Skeletal muscle tissue (tissue), 4 donors: Measurements from ENCODE around the gene CATSPER1. TPM values are rescaled to one million over a fixed set of nuclear protein-coding genes. Genes with fewer than 3 reads are reported as not detected.
"Not testable (repeated sequence)": the region's sequence is repeated elsewhere in the genome, so short reads cannot be mapped to it uniquely, and the experiment has no call there.

ENCODE experiments used
- H3K27ac ChIP-seq: one replicate; pipeline ENCODE4 v1.7.0; 2013; ENCODE audit warnings: mild to moderate bottlenecking, low read depth, low read length, inconsistent platforms
- H3K27me3 ChIP-seq, 3 donors: one replicate each; pipeline ENCODE4 v1.7.0; 2013; ENCODE audit warnings: low read length in 3 of 3; ENCODE audit not compliant: control insufficient read depth in 3 of 3, insufficient read depth in 3 of 3
- H3K36me3 ChIP-seq, 3 donors: one replicate each; pipeline ENCODE4 v1.7.0; 2013; ENCODE audit warnings: low read length in 3 of 3; ENCODE audit not compliant: control insufficient read depth in 3 of 3, insufficient read depth in 3 of 3
- H3K4me1 ChIP-seq, 3 donors: one replicate each; pipeline ENCODE4 v1.7.0; 2013; ENCODE audit warnings: low read length in 3 of 3, mild to moderate bottlenecking in 3 of 3; ENCODE audit not compliant: control insufficient read depth in 3 of 3, insufficient read depth in 3 of 3
- H3K4me3 ChIP-seq, 3 donors: one replicate each; pipeline ENCODE4 v1.7.0; 2013; ENCODE audit warnings: low read length in 3 of 3
- H3K9ac ChIP-seq, 3 donors: one replicate each; pipeline ENCODE4 v1.7.0; 2013; ENCODE audit warnings: low read length in 3 of 3, mild to moderate bottlenecking in 3 of 3, moderate library complexity in 2 of 3, low read depth in 1 of 3
- H3K9me3 ChIP-seq, 3 donors: one replicate each; pipeline ENCODE4 v1.7.0; 2013; ENCODE audit warnings: low read length in 3 of 3; ENCODE audit not compliant: control insufficient read depth in 3 of 3
- total RNA-seq: library from RNA; depleted of rRNA; stranded (reverse); fragments of >200 nt; gene quantifications from one replicate; pipeline ENCODE4 v1.2.3, GENCODE V29; 2014
- donor health status: Osteomylitis.

Gene CATSPER1
- total RNA-seq, 1 donor from 2014 or later, result not detected

DNA sequence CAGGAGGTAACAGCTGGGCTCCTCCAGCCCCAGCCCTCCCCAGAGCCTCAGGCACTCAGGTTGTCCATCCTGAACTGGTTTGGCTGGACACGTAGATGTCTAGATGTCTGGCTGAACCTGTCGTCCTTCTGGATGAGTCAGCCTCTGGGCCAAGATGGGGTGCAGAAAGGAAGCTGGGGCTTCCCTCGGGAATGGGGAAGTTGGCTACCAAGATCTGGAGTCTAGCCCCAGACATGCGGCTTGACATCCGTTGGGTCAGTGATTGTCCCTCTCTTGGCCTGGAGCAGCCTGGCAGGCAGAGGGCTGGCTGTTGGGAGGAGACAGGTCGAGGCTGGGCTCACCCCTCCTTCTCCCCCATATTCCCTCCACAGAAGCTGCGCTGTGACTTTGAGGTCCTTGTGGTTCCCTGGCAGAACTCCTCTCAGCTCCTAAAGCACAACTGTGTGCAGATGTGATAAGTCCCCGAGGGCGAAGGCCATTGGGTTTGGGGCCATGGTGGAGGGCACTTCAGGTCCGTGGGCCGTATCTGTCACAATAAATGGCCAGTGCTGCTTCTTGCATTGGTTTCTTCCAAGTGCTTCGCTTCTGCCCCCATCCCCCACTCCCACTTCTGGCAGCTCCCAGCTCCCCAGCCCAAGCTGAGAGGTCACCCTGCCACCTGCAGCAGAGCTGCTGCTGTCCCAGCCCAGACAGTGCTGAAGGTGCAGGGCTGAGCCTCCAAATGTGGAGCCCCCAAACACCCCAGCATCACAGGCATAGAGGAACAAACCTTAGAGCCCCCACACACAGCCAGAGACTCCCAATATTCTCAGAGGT is 13.1 kb downstream of the CATSPER1 start:
- no peaks in the 10 kb centered on the region for H3K36me3 ChIP-seq
- no peak overlapping the region for H3K4me3 ChIP-seq
- no peak overlapping the region for H3K27ac ChIP-seq
- peaks cover 18 to 27% (median 26%) of the 10 kb centered on the region in 3 donors for H3K27me3 ChIP-seq
- peaks cover 14 to 27% (median 19%) of the 10 kb centered on the region in 3 donors for H3K4me1 ChIP-seq
- H3K9ac ChIP-seq, result no peak overlapping the region
- no peaks in the 10 kb centered on the region for H3K9me3 ChIP-seq

DNA sequence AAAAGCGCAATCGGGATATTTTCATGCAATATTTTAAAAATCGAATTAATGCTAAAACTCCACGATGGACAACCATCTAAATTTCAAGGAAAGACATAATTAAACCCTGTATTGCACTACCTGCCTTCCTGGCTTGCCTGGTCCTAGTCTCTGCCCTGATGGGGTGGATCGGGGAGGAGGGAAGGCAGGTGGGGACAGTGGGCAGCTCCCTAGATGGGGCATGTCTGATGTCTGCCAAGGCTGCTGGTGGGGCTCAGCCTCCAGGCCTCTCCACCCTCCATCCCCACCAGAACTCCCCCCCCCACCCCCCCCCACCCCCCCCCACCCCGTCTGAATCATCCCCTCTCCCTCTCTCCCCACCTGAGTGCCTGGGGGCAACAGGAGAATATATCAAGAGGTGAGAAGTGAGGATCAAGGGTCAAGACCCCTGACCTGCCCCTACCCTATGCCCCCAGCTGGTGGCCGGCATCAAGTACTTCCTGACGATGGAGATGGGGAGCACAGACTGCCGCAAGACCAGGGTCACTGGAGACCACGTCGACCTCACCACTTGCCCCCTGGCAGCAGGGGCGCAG is 13.8 kb downstream of the CATSPER1 start:
- H3K4me1 ChIP-seq, result peaks cover 14 to 32% (median 25%) of the 10 kb centered on the region in 3 donors
- H3K36me3 ChIP-seq, result no peaks in the 10 kb centered on the region
- H3K27me3 ChIP-seq, result peaks cover 18 to 27% (median 26%) of the 10 kb centered on the region in 3 donors
- H3K9ac ChIP-seq, result no peak overlapping the region
- H3K4me3 ChIP-seq, result no peak overlapping the region
- no peak overlapping the region for H3K27ac ChIP-seq
- H3K9me3 ChIP-seq, result no peaks in the 10 kb centered on the region

DNA sequence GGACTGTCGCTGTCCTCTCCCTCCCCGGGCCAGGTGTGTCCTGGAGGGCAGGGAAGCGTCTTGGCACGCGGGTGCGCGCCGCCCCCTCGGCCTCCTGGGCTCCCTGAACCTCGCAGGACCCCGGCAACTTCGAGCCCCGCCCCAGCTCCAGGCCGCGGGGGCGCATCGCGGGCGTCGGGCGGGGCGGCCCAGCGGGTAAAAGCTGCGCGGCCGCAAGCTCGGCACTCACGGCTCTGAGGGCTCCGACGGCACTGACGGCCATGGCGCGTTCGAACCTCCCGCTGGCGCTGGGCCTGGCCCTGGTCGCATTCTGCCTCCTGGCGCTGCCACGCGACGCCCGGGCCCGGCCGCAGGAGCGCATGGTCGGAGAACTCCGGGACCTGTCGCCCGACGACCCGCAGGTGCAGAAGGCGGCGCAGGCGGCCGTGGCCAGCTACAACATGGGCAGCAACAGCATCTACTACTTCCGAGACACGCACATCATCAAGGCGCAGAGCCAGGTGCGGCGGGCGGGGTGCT is 14.4 kb downstream of the CATSPER1 start, which contains the start of gene CST6:
Gene CST6, plus strand, starts transcription at position 224 of the 519 bp plus-strand sequence. Its CDS starts 37 bp downstream, at position 261.
- Histone ChIP-seq H3K36me3 (no peaks in the 10 kb centered on the region), H3K9ac (peak within 1 kb of the TSS in 1 of 3 donors; percentile 33), H3K27ac (no peak within 1 kb of the TSS), H3K27me3 (peaks cover 18 to 27% (median 26%) of the 10 kb centered on the region in 3 donors), H3K4me3 (peak within 1 kb of the TSS in 1 of 3 donors; percentile 22), H3K4me1 (peaks cover 18 to 38% (median 31%) of the 10 kb centered on the region in 3 donors), H3K9me3 (no peaks in the 10 kb centered on the region)

DNA sequence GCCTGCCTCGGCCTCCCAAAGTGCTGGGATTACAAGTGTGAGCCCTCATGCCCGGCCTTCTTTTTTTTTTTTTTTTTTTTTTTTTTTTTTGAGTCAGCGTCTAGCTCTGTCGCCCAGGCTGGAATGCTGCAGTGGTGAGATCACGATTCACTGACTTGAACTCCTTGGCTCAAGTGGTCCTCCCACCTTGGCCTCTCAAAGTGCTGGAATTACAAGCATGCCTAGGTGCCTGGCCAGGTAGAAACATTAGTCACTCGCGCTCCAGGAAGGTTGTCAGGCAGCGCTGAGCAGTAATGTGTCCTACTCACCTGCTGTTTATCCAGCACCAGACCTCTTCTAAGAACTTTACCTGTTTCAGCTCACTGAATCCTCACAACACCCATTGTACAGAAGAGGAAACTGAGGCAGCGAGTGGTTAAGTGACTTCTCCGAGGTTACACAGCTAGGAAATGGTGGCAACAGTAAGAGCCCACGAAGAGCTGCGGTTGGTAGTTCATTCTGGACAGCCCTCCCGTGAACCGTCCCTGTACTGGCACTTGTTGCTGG is 15.0 kb downstream of the CATSPER1 start:
- no peak overlapping the region for H3K27ac ChIP-seq
- peaks cover 0 to 4% (median 0%) of the 10 kb centered on the region in 3 donors for H3K36me3 ChIP-seq
- H3K4me1 ChIP-seq, result peaks cover 18 to 40% (median 34%) of the 10 kb centered on the region in 3 donors
- no peaks in the 10 kb centered on the region for H3K9me3 ChIP-seq
- peak overlapping the region in 1 of 3 donors; percentile 33 for H3K9ac ChIP-seq
- peaks cover 18 to 27% (median 26%) of the 10 kb centered on the region in 3 donors for H3K27me3 ChIP-seq
- no peak overlapping the region for H3K4me3 ChIP-seq

DNA sequence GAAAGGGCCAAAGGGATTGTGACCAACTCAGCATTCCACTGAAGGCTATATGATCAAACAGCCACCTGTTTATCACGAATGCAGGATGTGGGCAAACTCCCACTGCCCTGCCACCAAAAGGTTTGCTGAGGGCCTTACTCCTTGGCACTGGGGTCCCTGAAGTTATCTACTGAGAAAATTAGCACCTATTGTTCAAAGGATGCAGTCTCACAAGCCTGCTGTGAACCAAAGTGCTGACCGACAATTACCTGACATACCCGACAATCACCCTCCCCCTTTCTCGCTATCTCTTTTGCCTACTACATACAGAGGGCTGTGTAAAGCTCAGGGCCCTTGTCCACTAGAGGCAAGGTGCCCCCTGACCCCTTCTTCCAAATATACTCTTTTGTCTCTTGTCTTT is 16.2 kb downstream of the CATSPER1 start:
- Histone ChIP-seq H3K36me3 (peaks cover 3 to 11% (median 4%) of the 10 kb centered on the region in 3 donors), H3K4me1 (peaks cover 10 to 29% (median 24%) of the 10 kb centered on the region in 3 donors), H3K27me3 (peaks cover 18 to 27% (median 26%) of the 10 kb centered on the region in 3 donors)
- not testable (repeated sequence) for H3K27ac ChIP-seq, H3K9ac ChIP-seq, H3K9me3 ChIP-seq, H3K4me3 ChIP-seq

DNA sequence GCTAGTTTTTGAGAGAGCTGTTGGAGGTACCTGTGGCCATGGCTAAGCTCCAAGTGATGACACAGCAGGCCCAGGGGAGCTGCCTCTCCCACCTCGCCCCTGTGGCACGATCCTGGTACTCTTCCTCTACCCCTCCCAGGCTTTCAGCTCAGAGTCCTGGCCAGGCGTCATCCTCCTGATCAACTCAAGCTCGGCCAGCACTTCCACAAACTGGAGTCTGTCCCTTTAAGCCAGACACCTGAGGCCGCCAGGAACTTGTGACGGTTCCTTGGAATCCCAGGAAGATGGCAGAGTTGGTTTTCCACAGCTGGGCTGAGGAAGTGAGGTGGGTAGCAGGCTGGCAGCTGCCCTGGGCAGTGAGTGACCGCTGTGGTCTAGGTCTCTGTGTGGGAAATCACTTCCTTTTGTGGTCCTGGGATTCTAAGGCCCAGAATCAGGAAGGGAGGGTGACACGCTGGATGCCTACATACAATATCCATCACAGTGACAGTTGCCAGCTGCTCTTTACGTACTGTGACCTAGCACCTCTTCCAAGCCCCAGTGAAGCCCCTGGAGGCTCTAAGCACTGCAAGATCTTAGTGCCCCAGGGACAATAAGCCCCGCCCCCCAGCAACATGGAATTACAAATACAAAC is 17.7 kb downstream of the CATSPER1 start:
- H3K27ac ChIP-seq, result no peak overlapping the region
- H3K4me1 ChIP-seq, result peaks cover 14 to 37% (median 29%) of the 10 kb centered on the region in 3 donors
- no peaks in the 10 kb centered on the region for H3K9me3 ChIP-seq
- no peak overlapping the region for H3K4me3 ChIP-seq
- no peak overlapping the region for H3K9ac ChIP-seq
- H3K36me3 ChIP-seq, result peaks cover 14 to 23% (median 14%) of the 10 kb centered on the region in 3 donors
- peaks cover 18 to 23% (median 22%) of the 10 kb centered on the region in 3 donors for H3K27me3 ChIP-seq

DNA sequence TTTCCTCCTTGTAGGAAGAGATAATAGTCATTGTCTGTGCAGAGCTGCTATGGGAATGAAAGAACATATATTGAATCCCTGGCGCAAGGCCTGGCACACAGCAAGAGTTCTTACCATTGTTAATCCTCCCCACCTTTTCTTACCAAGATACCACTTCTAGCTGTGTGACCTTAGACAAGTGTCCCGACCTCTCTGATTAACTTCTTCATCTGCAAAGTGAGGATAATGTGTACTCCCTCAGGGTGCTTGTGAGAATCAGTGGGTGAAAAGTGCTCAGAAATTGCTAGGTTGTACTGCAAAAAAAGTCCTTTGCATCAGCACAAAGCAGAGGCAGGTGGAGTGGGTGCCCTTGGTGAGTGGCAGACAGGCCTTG is 18.2 kb downstream of the CATSPER1 start:
- Histone ChIP-seq H3K27ac (no peak overlapping the region), H3K4me3 (no peak overlapping the region), H3K4me1 (peaks cover 19 to 42% (median 34%) of the 10 kb centered on the region in 3 donors), H3K36me3 (peaks cover 14 to 27% (median 14%) of the 10 kb centered on the region in 3 donors), H3K9ac (peak overlapping the region in 1 of 3 donors; percentile 33), H3K9me3 (no peaks in the 10 kb centered on the region), H3K27me3 (peaks cover 13 to 18% (median 17%) of the 10 kb centered on the region in 3 donors)

DNA sequence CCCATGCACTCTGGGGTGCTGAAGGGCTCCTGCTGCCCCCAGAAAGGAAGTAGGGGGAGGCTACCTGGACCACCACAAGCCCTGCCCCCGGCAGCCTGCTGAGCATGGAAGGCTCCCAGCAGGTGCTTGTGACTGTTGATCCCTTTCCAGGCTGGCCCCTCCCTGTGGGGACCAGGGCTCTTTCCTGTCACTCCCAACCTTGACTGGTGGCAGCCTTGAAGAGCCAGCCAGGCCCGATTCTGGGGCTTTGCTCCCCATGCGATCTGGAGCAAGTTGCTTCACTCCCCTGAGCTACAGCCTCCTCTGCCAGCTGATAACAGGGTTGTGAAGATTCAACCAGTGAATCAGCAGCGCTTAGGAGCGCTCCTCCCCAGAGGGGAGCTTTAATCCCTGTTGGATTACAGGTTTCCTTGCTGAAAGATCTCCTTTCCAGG is 19.1 kb downstream of the CATSPER1 start:
- Histone ChIP-seq H3K27me3 (peaks cover 9 to 11% (median 10%) of the 10 kb centered on the region in 3 donors), H3K27ac (no peak overlapping the region), H3K36me3 (peaks cover 14 to 27% (median 14%) of the 10 kb centered on the region in 3 donors), H3K9me3 (no peaks in the 10 kb centered on the region), H3K4me1 (peaks cover 22 to 47% (median 39%) of the 10 kb centered on the region in 3 donors), H3K9ac (peak overlapping the region; percentile 8 to 57 (median 38)), H3K4me3 (no peak overlapping the region)

DNA sequence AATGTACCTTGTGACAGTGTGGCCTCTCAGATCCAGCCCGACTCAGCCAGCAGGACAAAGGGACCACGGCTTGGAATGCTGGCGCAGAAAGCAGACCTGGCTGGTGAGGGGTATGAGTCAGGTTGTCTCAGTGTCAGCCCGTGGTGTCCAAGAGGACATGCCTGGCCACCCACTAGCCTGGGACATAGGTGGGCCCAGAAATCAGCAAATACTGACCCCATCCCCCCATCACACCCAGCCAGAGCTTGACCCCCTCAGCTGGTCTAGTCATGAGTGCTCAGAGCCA is 19.4 kb downstream of the CATSPER1 start:
- Histone ChIP-seq H3K9ac (peak overlapping the region; percentile 8 to 57 (median 38)), H3K4me3 (no peak overlapping the region), H3K9me3 (no peaks in the 10 kb centered on the region), H3K27ac (no peak overlapping the region), H3K36me3 (peaks cover 14 to 28% (median 14%) of the 10 kb centered on the region in 3 donors), H3K4me1 (peaks cover 22 to 44% (median 39%) of the 10 kb centered on the region in 3 donors), H3K27me3 (peaks cover 6 to 7% (median 6%) of the 10 kb centered on the region in 3 donors)
